IPS DF 6.9 (cell line): Measurements from ENCODE around the gene YARS1.
A peak's percentile ranks its signal among the peaks of the same experiment; 100 is the strongest.
"Not testable (repeated sequence)": the region's sequence is repeated elsewhere in the genome, so short reads cannot be mapped to it uniquely, and the experiment has no call there.

ENCODE experiments used
- DNase-seq: peaks from one replicate; pipeline ENCODE4 v3.0.0-alpha.2; 2013; ENCODE audit warnings: low read depth, low spot score
- H3K27ac ChIP-seq: one replicate; pipeline ENCODE4 v1.5.1; 2013; ENCODE audit warnings: low read length, control low read depth
- H3K27me3 ChIP-seq: 2 replicates; pipeline ENCODE4 v1.6.1; 2013; ENCODE audit warnings: mild to moderate bottlenecking, low read length; ENCODE audit not compliant: control insufficient read depth, insufficient read depth
- H3K36me3 ChIP-seq: 2 replicates; pipeline ENCODE4 v1.6.1; 2013; ENCODE audit warnings: low read length; ENCODE audit not compliant: control insufficient read depth, insufficient read depth
- H3K4me1 ChIP-seq: 2 replicates; pipeline ENCODE4 v1.6.1; 2013; ENCODE audit warnings: low read length; ENCODE audit not compliant: control insufficient read depth, insufficient read depth
- H3K4me3 ChIP-seq: 2 replicates; pipeline ENCODE4 v1.5.1; 2013; ENCODE audit warnings: mild to moderate bottlenecking, low read length
- H3K9me3 ChIP-seq: 2 replicates; pipeline ENCODE4 v1.6.1; 2013; ENCODE audit warnings: low read length, inconsistent platforms; ENCODE audit not compliant: control insufficient read depth, insufficient read depth
- WGBS: extraction: QIAGEN DNeasy Blood & Tissue Kit; methylation state at CpG from one replicate; pipeline ENCODE4 v1.1.7; 2013; ENCODE audit warnings: mixed read lengths, missing lambda C conversion rate; ENCODE audit not compliant: insufficient read length, insufficient coverage; 5-methylcytosine and 5-hydroxymethylcytosine counted together

Gene YARS1

GRCh38 chr1:32816676-32817158 is 441 bp downstream of the YARS1 start:
- H3K4me3 ChIP-seq, result peak overlapping the region; percentile 80
- no peaks in the 10 kb centered on the region for H3K9me3 ChIP-seq
- 0 out of 2 replicates have a peak, but pooled peaks cover 3% of the 10 kb centered on the region for H3K4me1 ChIP-seq
- H3K27ac ChIP-seq, result no peak overlapping the region
- H3K36me3 ChIP-seq, result no peaks in the 10 kb centered on the region
- WGBS, result no CpG with 5 or more reads among the region's 15 CpGs
- no peaks in the 10 kb centered on the region for H3K27me3 ChIP-seq
- DNase-seq, result no peak

DNA sequence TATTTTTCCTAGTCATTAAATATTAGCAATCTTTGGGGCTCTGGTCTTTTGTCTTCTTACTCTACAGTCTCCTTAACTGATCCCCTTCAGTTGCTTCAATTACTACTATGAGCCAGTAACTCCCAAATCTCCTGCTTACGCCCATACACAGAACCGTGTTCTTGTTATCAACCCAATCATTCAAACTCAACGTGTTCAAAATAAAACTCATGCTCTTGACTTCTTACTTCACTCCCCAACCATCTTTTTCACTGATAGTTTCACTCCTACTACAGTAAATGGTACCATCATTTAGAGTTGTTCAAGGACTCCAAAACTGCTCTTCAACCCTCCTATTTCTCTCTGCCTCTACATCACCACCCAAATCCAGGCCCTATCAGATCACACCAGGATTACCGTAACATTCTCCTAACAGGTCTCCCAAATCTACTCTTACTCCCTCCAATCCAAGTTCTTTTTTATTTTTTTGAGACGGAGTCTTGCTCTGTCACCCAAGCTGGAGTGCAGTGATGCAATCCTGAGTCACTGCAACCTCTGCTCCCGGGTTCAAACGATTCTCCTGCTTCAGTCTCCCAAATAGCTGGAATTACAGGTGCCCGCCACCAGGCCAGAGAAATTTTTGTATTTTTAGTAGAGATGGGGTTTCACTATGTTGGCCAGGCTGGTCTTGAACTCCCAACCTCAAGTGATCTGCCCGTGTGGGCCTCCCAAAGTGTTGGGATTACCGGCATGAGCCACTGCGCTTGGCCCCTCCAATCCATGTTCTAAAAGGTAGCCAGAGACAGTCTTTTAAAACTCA is 3.0 kb downstream of the YARS1 start:
- peaks cover 3% of the 10 kb centered on the region; the same call in 1 of the 2 replicates for H3K36me3 ChIP-seq
- 0 out of 2 replicates have a peak, but pooled peaks cover 3% of the 10 kb centered on the region for H3K4me1 ChIP-seq
- H3K9me3 ChIP-seq, result no peaks in the 10 kb centered on the region
- DNase-seq, result no peak
- H3K27me3 ChIP-seq, result no peaks in the 10 kb centered on the region
- WGBS, result 100% methylated on average over 2 of the region's 11 CpGs
- no peak overlapping the region for H3K4me3 ChIP-seq
- no peak overlapping the region for H3K27ac ChIP-seq

GRCh38 chr1:32811917-32812316 is 5.2 kb downstream of the YARS1 start:
- WGBS, result no CpG with 5 or more reads among the region's 3 CpGs
- H3K27me3 ChIP-seq, result no peaks in the 10 kb centered on the region
- no peak overlapping the region for H3K27ac ChIP-seq
- 0 out of 2 replicates have a peak, but pooled peaks cover 3% of the 10 kb centered on the region for H3K4me1 ChIP-seq
- peaks cover 3% of the 10 kb centered on the region; the same call in 1 of the 2 replicates for H3K36me3 ChIP-seq
- no peak overlapping the region for H3K4me3 ChIP-seq
- H3K9me3 ChIP-seq, result no peaks in the 10 kb centered on the region
- no peak for DNase-seq

DNA sequence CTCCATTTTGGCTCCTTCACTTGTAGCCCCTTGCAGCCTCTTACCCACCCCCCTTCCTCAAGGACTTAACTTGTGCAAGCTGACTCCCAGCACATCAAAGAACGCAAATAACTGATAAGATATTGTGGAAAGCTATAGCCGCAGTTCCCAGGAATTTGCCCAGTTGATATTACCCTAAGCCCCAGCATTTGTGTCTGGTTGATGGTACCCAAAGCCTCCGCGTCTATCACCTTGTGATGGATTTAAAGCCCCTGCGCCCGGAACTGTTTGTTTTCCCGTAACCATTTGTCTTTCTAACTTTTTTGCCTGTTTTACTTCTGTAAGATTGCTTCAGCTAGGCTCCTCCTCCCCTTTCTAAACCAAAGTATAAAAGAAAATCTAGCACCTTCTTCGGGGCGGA is 5.9 kb downstream of the YARS1 start:
- H3K4me1 ChIP-seq, result 0 out of 2 replicates have a peak, but pooled peaks cover 3% of the 10 kb centered on the region
- WGBS, result no CpG with 5 or more reads among the region's 9 CpGs
- H3K4me3 ChIP-seq, result no peak overlapping the region
- no peak for DNase-seq
- no peaks in the 10 kb centered on the region for H3K27me3 ChIP-seq
- H3K9me3 ChIP-seq, result no peaks in the 10 kb centered on the region
- H3K27ac ChIP-seq, result no peak overlapping the region
- H3K36me3 ChIP-seq, result peaks cover 5% of the 10 kb centered on the region; the same call in 1 of the 2 replicates

- no CpG with 5 or more reads among the region's 5 CpGs for WGBS
- H3K9me3 ChIP-seq, result no peaks in the 10 kb centered on the region
- DNase-seq, result no peak
- no peak overlapping the region for H3K27ac ChIP-seq
- H3K36me3 ChIP-seq, result peaks cover 11% of the 10 kb centered on the region; the same call in 1 of the 2 replicates
- H3K4me1 ChIP-seq, result 0 out of 2 replicates have a peak, but pooled peaks cover 3% of the 10 kb centered on the region
- no peak overlapping the region for H3K4me3 ChIP-seq
- no peaks in the 10 kb centered on the region for H3K27me3 ChIP-seq
These were observed 6.8 kb downstream of the YARS1 start for GRCh38 chr1:32810358-32810757.

DNA sequence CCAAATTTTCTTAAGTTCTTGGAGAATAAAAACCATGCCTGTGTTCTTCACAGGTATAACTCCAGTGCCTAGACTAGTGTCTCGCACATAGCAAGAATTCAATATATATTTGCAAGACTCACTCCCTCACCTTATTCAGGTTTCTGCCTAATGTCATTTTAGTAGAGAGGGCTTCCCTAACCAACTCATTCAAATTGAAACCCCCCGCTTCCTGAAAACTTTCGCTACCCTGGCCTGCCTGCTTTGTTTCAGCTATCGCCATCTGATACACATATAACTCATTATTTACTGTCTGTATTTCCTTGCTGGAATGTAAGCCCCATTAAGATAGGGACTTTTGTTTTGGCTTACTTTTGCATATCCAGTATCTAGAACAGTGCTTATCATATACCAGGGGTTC is 8.6 kb downstream of the YARS1 start:
- DNase-seq, result no peak
- peaks cover 12% of the 10 kb centered on the region; the same call in 1 of the 2 replicates for H3K36me3 ChIP-seq
- no peak overlapping the region for H3K4me3 ChIP-seq
- H3K27me3 ChIP-seq, result no peaks in the 10 kb centered on the region
- WGBS, result no CpG with 5 or more reads among the region's 4 CpGs
- H3K4me1 ChIP-seq, result 0 out of 2 replicates have a peak, but pooled peaks cover 3% of the 10 kb centered on the region
- H3K9me3 ChIP-seq, result no peaks in the 10 kb centered on the region
- H3K27ac ChIP-seq, result no peak overlapping the region

DNA sequence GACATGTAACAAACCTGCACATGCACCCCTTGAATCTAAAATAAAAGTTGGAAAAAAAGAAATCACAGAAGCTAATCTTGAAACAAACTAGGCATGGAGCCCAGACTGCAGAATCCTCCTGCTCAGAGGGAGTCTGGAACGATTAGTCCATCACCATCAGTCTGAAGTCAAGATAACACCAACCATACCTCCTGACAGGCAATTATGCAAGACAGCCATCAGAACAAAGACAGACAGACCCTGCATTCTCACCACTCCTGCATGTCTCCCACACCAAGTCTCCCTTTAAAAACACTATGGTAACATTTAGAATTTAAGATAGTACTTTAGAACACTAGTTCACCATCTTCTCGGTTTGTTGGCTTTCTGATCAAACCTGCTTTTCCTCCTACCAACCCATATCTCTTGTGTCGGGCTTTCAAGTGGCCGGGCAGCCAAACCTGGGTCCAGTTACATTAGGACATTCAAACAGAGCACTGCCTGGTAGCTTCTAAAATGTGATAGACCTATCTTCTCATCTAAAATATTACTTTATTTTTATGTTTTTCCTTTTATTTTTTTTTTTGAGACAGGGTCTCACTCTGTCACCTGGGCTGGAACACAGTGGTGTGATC is 10.1 kb downstream of the YARS1 start:
- Histone ChIP-seq H3K4me3 (no peak overlapping the region), H3K27ac (no peak overlapping the region), H3K9me3 (no peaks in the 10 kb centered on the region), H3K27me3 (no peaks in the 10 kb centered on the region), H3K4me1 (0 out of 2 replicates have a peak, but pooled peaks cover 1% of the 10 kb centered on the region), H3K36me3 (peaks cover 12% of the 10 kb centered on the region; the same call in 1 of the 2 replicates)
- WGBS, result no CpG with 5 or more reads among the region's 4 CpGs
- DNase-seq, result no peak

DNA sequence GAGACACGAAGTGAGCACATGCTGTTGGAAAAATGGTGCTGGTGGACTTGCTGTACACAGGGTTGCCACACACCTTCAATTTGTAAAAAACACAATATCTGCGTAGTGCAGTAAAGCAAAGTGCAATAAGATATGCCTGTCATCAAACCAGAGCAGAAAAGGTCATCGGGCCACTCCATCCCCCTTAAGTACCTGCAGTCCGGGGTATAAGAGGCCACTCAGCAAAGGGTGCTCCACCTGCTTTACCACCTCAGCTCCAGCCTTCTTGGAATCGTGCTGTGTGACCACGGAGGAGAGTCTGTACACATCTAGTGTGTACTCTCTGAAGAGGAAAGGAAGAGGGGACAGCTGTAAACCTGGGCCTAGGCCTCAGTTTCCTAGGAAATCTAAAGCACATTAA is 10.9 kb downstream of the YARS1 start:
- WGBS, result no CpG with 5 or more reads among the region's 6 CpGs
- Histone ChIP-seq H3K27ac (no peak overlapping the region), H3K27me3 (no peaks in the 10 kb centered on the region), H3K4me1 (no peaks in the 10 kb centered on the region), H3K9me3 (no peaks in the 10 kb centered on the region), H3K36me3 (peaks cover 12% of the 10 kb centered on the region; the same call in 1 of the 2 replicates), H3K4me3 (no peak overlapping the region)
- DNase-seq, result no peak

GRCh38 chr1:32804460-32804859 is 12.7 kb downstream of the YARS1 start:
- no CpG with 5 or more reads among the region's 30 CpGs for WGBS
- H3K4me1 ChIP-seq, H3K27me3 ChIP-seq, H3K27ac ChIP-seq, H3K9me3 ChIP-seq, DNase-seq, H3K4me3 ChIP-seq, H3K36me3 ChIP-seq: not testable (repeated sequence)

DNA sequence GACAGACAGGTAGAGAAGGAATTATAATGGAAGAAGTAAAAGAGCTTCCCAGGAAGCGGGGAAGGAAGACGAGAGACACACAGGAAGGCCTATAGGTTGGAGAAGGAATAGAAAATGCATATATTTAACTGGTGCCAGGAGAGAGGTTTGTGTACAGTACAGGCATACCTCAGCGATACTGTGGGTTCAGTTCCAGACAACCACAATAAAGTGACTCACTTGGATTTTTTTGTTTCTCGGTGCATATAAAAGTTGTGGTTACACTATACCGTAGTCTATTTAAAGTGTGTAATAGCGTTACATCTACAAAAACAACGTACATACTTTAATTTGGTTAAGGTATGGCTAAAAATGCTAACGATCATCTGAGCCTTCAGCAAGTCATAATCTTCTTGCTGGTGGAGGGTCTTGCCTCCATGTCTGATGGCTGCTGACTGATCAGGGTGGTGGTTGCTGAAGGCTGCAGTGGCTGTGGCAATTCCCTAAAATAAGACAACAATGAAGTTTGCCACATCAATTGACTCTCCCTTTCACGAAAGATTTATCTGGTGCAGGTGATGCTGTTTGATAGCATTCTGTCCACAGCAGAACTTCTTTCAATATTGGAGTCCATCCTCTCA is 16.0 kb downstream of the YARS1 start:
- Histone ChIP-seq H3K27ac (no peak overlapping the region), H3K4me3 (no peak overlapping the region)
- no peak for DNase-seq

More for the DNA sequence above, 16.0 kb downstream of the YARS1 start:
- Histone ChIP-seq H3K27me3 (no peaks in the 10 kb centered on the region), H3K4me1 (no peaks in the 10 kb centered on the region), H3K9me3 (no peaks in the 10 kb centered on the region), H3K36me3 (peaks cover 22% of the 10 kb centered on the region)
- no CpG with 5 or more reads among the region's 9 CpGs for WGBS
